Femur (tissue), 1 donor: Measurements from ENCODE around the gene MAN1C1.

Experiments used
- DNase-seq: peaks from one replicate; pipeline ENCODE4 v3.0.0-alpha.2; 2017

Gene MAN1C1

DNA sequence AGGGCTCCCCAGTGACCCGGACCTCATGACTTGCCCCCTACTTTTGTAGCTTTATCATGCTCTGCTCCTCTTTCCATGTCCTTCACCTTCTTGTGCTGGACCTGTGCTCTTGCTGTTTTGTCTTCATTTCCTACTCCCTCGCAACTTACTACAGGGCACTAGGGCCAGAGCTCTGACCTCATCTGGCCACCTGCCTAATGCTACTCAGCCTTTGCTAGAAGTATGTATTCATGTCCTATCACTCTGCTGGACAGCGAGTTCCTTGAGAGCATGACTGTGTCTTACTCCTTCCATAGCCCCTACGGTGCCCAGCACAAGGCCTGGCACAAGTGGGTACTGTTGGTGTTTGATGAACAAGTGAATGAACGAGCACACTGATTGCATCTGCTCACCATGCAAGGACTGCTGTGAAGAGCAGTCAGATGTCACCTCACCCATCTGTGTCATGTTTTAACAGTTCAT is 205.1 kb downstream of the MAN1C1 start:
- no peak for DNase-seq

- no peak for DNase-seq
These were observed 209.0 kb downstream of the MAN1C1 start for GRCh38 chr1:25825605-25826004.

- DNase-seq, result no peak
These were observed 210.0 kb downstream of the MAN1C1 start for GRCh38 chr1:25826571-25826970.

DNA sequence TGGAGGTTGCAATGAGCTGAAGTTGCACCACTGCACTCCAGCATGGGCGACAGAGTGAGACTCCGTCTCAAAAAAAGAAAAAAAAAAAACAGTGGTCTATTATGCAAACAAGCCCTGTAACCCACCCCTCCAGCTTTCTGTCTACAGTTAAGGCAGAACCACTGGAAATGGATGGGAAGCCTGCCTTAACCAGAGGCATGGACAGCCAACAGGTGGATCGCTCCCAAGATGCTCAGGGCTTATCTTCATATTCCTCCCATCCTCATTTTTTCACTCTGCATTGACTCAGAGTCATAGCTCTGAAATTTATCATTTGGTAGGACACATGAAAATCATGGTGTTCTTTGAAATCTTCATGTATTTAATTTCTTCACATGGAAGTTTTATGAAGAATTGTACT is 211.9 kb downstream of the MAN1C1 start:
- DNase-seq, result no peak

DNA sequence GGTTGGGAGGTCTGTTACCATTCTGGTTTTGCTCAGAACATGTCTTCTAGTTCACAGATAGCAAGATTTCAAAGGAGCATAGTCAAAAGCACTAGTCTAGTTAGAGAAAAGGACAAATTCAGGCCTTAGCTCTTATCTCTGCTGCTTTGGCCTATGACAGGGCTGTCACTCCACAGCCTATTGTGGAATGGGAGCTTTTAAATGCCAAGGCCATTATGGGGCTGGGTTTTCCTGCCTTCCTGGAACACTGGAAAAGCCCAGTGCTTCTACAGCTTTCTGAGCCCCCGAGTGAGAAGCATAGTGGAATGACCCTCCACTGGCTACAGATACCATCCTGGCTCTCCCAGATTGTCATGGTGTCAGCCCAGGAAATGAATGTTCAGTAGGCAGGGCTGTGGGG is 212.5 kb downstream of the MAN1C1 start:
- no peak for DNase-seq

GRCh38 chr1:25831569-25832196 is 215.1 kb downstream of the MAN1C1 start:
- DNase-seq, result no peak

- no peak for DNase-seq
These were observed 215.9 kb downstream of the MAN1C1 start for GRCh38 chr1:25832336-25833037.

DNA sequence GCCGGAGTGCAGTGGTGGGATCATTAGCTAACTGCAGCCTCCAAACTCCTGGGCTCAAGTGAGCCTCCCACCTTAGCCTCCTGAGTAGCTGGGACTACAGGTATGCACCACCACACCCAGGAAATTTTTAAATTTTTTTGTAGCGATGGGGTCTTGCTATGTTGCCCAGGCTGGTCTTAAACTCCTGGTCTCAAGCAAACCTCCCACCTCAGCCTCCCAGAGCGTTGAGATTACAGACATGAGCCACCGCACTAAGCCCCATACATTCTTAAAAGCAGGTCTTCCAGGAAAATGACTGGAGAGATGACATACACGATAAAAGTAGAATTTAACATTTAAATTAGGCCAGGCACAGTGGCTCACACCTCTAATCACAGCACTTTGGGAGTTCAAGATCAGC is 216.6 kb downstream of the MAN1C1 start:
- DNase-seq, result no peak
